Testis (tissue), 2 donors: ENCODE data around the gene DNTTIP2.

ENCODE experiments used
- CTCF ChIP-seq, 3 experiments: fragments of 450-650 bp in 2 of 3; fragments of 200-600 bp in 1 of 3; sonication (generic) in 1 of 3; IDR thresholded peaks; one replicate each; pipeline ENCODE4 v1.5.1; 2016 to 2019; ENCODE audit warnings: antibody characterized with exemption in 3 of 3, mild to moderate bottlenecking in 2 of 3, moderate library complexity in 1 of 3
- POLR2A ChIP-seq: fragments of 450-650 bp; IDR thresholded peaks from one replicate; pipeline ENCODE4 v1.6.1; 2017; ENCODE audit warnings: antibody characterized with exemption, mild to moderate bottlenecking, moderate library complexity

GRCh38 chr1:93907718-93908117 lies 28.7 kb upstream of the DNTTIP2 start:
- TF ChIP-seq CTCF (IDR thresholded peaks at IDR 0.05): no peak
- no peak for TF ChIP-seq POLR2A
